NCI-H510A treated with DMSO at 0.1 percent for 48 hours (cell line): ENCODE data around the gene CD200.
A peak's percentile ranks its signal among the peaks of the same experiment; 100 is the strongest.

Experiments used
- DNase-seq: peaks from one replicate; lab custom pipeline; 2025; lab: John Stamatoyannopoulos, UW

Gene CD200

GRCh38 chr3:112333381-112334317 is 693 bp downstream of the CD200 start:
- peak; percentile 65 for DNase-seq

- no peak for DNase-seq
Observed at GRCh38 chr3:112334691-112335433, 1.9 kb downstream of the CD200 start.

- DNase-seq = no peak
Observed at GRCh38 chr3:112335434-112335781, 2.5 kb downstream of the CD200 start.

- no peak for DNase-seq
Observed at GRCh38 chr3:112338021-112338726, 5.2 kb downstream of the CD200 start.

GRCh38 chr3:112338727-112339056 is 5.7 kb downstream of the CD200 start:
- no peak for DNase-seq

GRCh38 chr3:112339134-112339533 is 6.2 kb downstream of the CD200 start:
- no peak for DNase-seq

GRCh38 chr3:112339609-112340008 is 6.7 kb downstream of the CD200 start:
- DNase-seq = no peak

- DNase-seq = no peak
Observed at GRCh38 chr3:112341386-112341785, 8.4 kb downstream of the CD200 start.

GRCh38 chr3:112345681-112346080 is 12.7 kb downstream of the CD200 start:
- no peak for DNase-seq

GRCh38 chr3:112346491-112347122 is 13.7 kb downstream of the CD200 start:
- DNase-seq = no peak

- no peak for DNase-seq
Observed at GRCh38 chr3:112348943-112349342, 16.0 kb downstream of the CD200 start.

- DNase-seq = no peak
Observed at GRCh38 chr3:112349557-112349956, 16.6 kb downstream of the CD200 start.

- no peak for DNase-seq
Observed at GRCh38 chr3:112350018-112350810, 17.3 kb downstream of the CD200 start.

GRCh38 chr3:112351036-112351435 is 18.1 kb downstream of the CD200 start:
- DNase-seq = no peak

GRCh38 chr3:112351823-112352222 is 18.9 kb downstream of the CD200 start:
- DNase-seq = peak; percentile 2

GRCh38 chr3:112352720-112353119 is 19.8 kb downstream of the CD200 start:
- no peak for DNase-seq

- no peak for DNase-seq
Observed at GRCh38 chr3:112353365-112353764, 20.4 kb downstream of the CD200 start.

- no peak for DNase-seq
Observed at GRCh38 chr3:112354642-112355306, 21.8 kb downstream of the CD200 start.

- DNase-seq = no peak
Observed at GRCh38 chr3:112355307-112355687, 22.3 kb downstream of the CD200 start.

- no peak for DNase-seq
Observed at GRCh38 chr3:112357930-112358780, 25.2 kb downstream of the CD200 start.
